Ectodermal cell (in vitro differentiated cells): ENCODE measurements around the gene SNED1.

Experiments
- H3K27ac ChIP-seq: 2 replicates; pipeline ENCODE4 v1.7.0; 2013; ENCODE audit warnings: mild to moderate bottlenecking, low read depth, low read length; ENCODE audit not compliant: insufficient read depth, poor library complexity, severe bottlenecking
- H3K27me3 ChIP-seq: 2 replicates; pipeline ENCODE4 v1.7.0; 2013; ENCODE audit warnings: mild to moderate bottlenecking, low read length; ENCODE audit not compliant: insufficient read depth, control insufficient read depth, poor library complexity, severe bottlenecking
- H3K36me3 ChIP-seq: one replicate; pipeline ENCODE4 v1.7.0; 2013; ENCODE audit warnings: low read length; ENCODE audit not compliant: control insufficient read depth, insufficient read depth
- H3K4me1 ChIP-seq: one replicate; pipeline ENCODE4 v1.7.0; 2013; ENCODE audit warnings: low read length; ENCODE audit not compliant: control insufficient read depth, insufficient read depth
- H3K4me3 ChIP-seq: 2 replicates; pipeline ENCODE4 v1.7.0; 2013; ENCODE audit warnings: low read depth, low read length, control low read depth; ENCODE audit not compliant: insufficient read depth
- H3K9me3 ChIP-seq: 2 replicates; pipeline ENCODE4 v1.7.0; 2013; ENCODE audit warnings: mild to moderate bottlenecking, low read length, moderate library complexity; ENCODE audit not compliant: control insufficient read depth
- WGBS, 2 experiments: methylation state at CpG; one replicate each; pipeline ENCODE4 v1.1.7; 2013; ENCODE audit warnings: missing lambda C conversion rate in 2 of 2; 5-methylcytosine and 5-hydroxymethylcytosine counted together

SNED1 gene

DNA sequence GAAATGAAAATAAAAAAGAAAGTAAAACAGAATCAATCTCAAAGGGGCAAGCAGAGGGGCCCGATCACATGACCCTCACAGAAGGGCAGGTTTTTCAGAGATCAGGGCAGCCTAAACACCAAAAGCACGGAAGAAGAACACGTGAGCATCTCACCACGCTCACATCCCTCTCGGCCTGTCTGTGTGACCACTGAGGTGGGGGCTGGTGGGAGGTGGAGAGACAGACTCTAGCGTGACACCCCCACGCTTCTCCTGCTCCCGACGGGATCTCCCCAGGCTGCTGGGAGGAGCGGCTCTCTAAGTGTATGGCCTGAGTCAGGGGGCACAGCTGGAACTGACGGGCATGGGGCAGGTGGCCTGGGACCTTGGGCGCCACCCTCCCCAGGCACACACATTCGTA lies 127.2 kb downstream of the SNED1 start:
- WGBS, 2 experiments = 94 to 96% methylated on average over 13 of the region's 13 CpGs
- no peaks in the 10 kb centered on the region for H3K27me3 ChIP-seq

DNA sequence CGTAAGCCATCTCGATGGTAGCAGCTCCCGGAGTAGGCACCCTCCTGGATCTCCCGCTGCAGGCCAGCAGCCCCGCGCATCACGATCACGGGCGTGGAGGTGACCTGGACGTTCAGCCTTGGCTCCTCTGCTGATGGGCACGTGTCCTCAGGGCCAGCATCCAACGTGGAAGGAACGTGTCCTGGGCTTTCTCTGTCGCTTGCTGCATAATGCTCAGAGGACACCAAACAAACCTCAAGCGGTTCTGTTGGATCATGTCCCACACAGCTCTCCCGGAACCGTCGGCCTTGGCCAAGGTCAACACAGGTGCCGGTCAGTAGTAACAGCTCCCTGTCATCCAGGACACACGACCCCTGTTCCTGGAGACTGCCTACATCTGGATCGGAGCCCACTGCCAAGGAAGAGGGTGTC lies 127.8 kb downstream of the SNED1 start:
- Histone ChIP-seq H3K4me3 (no peak overlapping the region), H3K27ac (no peak overlapping the region), H3K4me1 (no peaks in the 10 kb centered on the region), H3K27me3 (no peaks in the 10 kb centered on the region), H3K9me3 (no peaks in the 10 kb centered on the region), H3K36me3 (peaks cover 5% of the 10 kb centered on the region)
- whole genome bisulfite sequencing, 2 experiments = 94 to 95% methylated on average over 21 of the region's 21 CpGs

More for the DNA sequence above, 127.2 kb downstream of the SNED1 start:
- Histone ChIP-seq H3K9me3 (no peaks in the 10 kb centered on the region), H3K4me1 (no peaks in the 10 kb centered on the region), H3K4me3 (no peak overlapping the region), H3K36me3 (peaks cover 6% of the 10 kb centered on the region), H3K27ac (no peak overlapping the region)

GRCh38 chr2:241126771-241127202 lies 128.4 kb downstream of the SNED1 start:
- Histone ChIP-seq H3K9me3 (no peaks in the 10 kb centered on the region), H3K27ac (no peak overlapping the region), H3K4me1 (no peaks in the 10 kb centered on the region), H3K4me3 (no peak overlapping the region), H3K36me3 (peaks cover 5% of the 10 kb centered on the region), H3K27me3 (no peaks in the 10 kb centered on the region)
- 94 to 95% methylated on average over 18 of the region's 18 CpGs for WGBS, 2 experiments

DNA sequence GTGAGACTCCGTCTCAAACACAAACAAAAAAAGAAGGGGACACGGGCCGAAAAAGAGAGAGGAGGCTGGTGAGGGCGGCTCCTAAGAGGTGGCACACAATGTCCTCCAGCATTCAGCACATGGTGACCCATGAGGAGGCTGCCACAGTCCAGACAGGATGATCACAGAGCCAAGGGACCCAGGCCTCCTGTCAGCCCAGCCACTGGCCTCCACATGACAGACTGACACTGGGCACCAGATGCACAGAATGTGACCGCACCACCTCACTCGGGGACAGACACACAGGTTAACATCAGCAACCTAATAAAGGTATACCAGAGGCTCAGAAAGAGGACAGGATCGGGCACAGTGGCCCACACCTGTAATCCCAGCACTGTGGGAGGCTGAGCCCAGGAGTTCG lies 129.8 kb downstream of the SNED1 start:
- 93 to 94% methylated on average over 8 of the region's 8 CpGs for WGBS, 2 experiments
- Histone ChIP-seq H3K9me3 (no peaks in the 10 kb centered on the region), H3K27ac (no peak overlapping the region), H3K27me3 (no peaks in the 10 kb centered on the region), H3K36me3 (no peaks in the 10 kb centered on the region), H3K4me1 (no peaks in the 10 kb centered on the region), H3K4me3 (no peak overlapping the region)

DNA sequence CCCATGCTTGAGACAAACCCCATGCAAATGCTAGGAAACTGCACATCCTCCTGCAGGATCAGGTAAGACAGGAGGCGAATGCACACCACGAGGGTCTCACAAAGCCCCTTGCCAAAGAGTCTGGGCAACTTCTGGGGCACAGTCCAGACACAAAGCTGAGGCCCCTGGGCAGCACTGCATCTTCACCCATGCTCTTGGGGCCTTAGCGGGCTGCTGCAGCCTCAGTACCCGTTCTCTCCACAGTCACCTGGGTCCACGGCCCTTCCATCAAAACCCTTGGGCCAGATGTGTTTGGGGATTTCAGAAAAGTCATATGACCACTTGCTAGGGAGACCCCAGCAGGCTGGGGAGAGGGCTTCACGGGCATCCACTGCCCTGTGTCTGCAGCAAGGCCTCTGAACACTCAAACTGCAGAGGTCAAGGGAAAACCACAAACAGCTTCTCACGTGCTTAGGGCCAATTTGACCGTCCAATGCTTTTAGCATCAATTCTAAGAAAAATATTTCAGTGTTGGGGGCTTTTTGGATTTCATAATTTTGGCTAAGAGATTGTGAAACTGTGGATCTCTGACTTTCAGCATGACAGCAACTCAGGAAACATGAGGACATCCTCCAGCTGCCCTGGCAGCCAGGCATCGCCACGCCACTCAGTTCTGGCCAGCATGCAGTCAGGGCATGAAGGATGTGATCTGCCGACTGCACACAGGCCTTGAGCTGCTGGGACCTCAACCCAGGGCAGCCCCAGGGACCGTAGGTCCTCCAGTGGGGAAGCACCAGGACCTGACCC lies 130.9 kb downstream of the SNED1 start:
- WGBS, 2 experiments = 93% methylated on average over 12 of the region's 12 CpGs
- H3K27ac ChIP-seq = no peak overlapping the region
- H3K4me1 ChIP-seq = no peaks in the 10 kb centered on the region
- H3K4me3 ChIP-seq = no peak overlapping the region
- no peaks in the 10 kb centered on the region for H3K9me3 ChIP-seq
- no peaks in the 10 kb centered on the region for H3K27me3 ChIP-seq
- H3K36me3 ChIP-seq = no peaks in the 10 kb centered on the region

- Histone ChIP-seq H3K4me3 (no peak overlapping the region), H3K27ac (no peak overlapping the region), H3K4me1 (no peaks in the 10 kb centered on the region), H3K9me3 (no peaks in the 10 kb centered on the region), H3K36me3 (no peaks in the 10 kb centered on the region), H3K27me3 (no peaks in the 10 kb centered on the region)
- 95% methylated on average over 16 of the region's 16 CpGs for WGBS, 2 experiments
Observed at GRCh38 chr2:241130316-241130715, 131.9 kb downstream of the SNED1 start.

DNA sequence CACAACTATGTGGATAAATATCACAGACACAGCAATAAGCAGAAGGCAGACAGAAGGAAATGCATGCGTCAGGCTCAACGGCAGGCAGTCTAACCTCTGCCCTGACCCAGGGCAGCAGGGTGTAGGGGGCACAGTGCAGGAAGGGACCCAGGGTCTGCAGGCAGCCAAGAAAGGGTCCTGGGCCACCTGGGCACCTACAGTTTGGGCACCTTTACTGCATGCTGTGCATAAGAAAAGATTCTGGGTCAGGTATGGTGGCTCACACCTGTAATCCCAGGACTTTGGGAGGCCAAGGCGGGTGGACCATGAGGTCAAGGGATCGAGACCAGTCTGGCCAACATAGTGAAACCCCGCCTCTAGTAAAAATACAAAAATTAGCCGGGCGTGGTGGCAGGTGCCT lies 133.1 kb downstream of the SNED1 start:
- H3K36me3 ChIP-seq = no peaks in the 10 kb centered on the region
- WGBS, 2 experiments = 95 to 96% methylated on average over 7 of the region's 7 CpGs

DNA sequence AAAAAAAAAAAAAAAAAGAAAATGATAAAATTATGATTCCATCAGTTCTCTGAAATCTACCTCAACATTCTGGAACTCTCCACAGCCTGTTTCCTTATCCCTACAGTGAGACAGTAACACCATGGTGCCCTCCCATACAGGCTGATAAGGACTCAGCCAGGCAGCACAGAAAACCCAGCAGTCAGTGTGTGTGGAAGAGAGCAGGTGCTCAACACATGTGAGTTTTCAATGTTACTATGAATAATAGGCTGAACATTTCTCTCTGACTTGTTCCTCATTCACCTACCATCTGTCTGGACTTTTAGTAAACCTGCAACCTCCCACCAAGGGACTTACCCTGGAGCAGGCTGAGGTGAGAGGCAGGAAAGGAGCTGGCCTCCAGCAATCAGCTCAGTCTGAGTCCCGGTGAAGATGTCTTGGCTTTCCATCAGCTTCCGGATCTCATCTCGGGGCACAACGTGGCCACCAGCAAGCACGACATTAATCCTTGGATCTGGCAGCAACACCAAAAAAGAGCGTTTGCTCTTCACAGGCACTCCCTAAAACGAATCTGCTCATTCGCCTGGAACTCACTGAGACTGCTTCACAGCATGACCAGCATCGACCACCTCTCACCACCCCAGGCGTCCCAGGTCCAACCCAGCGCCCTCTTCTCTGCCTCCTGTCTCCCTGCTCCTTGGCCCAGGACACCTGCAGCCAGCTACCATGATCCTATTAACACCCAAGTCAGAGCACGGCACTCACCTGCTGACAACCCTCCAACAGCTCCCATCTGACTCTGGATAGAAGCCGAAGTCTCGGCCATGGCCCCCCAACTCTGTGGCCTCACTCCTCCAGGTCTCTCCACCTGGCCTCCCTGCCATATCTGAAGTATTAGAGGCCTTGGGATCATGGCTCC lies 134.4 kb downstream of the SNED1 start:
- Histone ChIP-seq H3K4me1 (no peaks in the 10 kb centered on the region), H3K27me3 (no peaks in the 10 kb centered on the region), H3K36me3 (no peaks in the 10 kb centered on the region), H3K9me3 (no peaks in the 10 kb centered on the region), H3K4me3 (no peak overlapping the region), H3K27ac (no peak overlapping the region)
- WGBS, 2 experiments = 93 to 95% methylated on average over 14 of the region's 14 CpGs

More for the DNA sequence above, 133.1 kb downstream of the SNED1 start:
- Histone ChIP-seq H3K4me3 (no peak overlapping the region), H3K4me1 (no peaks in the 10 kb centered on the region), H3K27me3 (no peaks in the 10 kb centered on the region), H3K9me3 (no peaks in the 10 kb centered on the region), H3K27ac (no peak overlapping the region)

DNA sequence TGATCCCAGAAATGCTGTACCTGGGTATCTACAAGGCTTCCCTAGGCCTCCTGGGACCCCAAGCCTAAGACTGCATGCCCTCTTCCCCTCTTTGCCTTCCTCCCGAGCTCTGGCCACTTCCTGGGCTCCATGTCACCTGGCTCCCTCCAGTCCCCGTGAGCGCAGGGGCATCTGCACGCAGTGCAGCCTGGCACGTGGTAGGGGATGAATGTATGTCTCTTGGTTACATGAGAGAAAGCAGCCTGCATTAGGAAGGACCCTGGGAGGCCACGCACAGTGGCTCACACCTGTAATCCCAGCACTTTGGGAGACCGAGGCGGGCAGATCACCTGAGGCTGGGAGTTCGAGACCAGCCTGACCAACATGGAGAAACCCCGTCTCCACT lies 135.0 kb downstream of the SNED1 start:
- no peak overlapping the region for H3K27ac ChIP-seq
- H3K27me3 ChIP-seq = no peaks in the 10 kb centered on the region
- no peaks in the 10 kb centered on the region for H3K9me3 ChIP-seq
- no peaks in the 10 kb centered on the region for H3K4me1 ChIP-seq
- no peak overlapping the region for H3K4me3 ChIP-seq
- no peaks in the 10 kb centered on the region for H3K36me3 ChIP-seq
- 93 to 94% methylated on average over 10 of the region's 10 CpGs for WGBS, 2 experiments

DNA sequence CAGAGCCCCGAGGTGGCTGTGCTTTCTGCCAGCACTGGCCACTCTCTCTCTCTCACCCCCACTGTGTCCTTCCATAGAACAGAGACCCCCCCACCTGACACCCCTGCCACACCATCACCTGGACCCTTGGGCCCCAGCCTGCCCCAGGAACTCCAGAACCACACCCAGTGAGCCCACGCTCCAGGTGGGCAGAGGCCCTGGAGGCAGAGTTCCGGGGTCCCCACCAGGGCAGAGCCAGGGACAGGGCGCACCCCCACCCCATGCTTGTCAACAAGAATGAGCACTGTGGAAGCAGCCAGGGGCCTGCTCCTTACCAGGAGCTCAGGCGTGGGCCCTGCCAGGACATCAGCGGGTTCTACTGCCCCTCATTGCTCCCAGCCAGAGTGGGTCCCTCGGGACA lies 136.3 kb downstream of the SNED1 start:
- Histone ChIP-seq H3K4me3 (no peak overlapping the region), H3K27ac (no peak overlapping the region), H3K36me3 (no peaks in the 10 kb centered on the region), H3K27me3 (no peaks in the 10 kb centered on the region), H3K4me1 (no peaks in the 10 kb centered on the region), H3K9me3 (no peaks in the 10 kb centered on the region)
- WGBS, 2 experiments = 93 to 97% methylated on average over 7 of the region's 7 CpGs
